GM19238 (cell line): Measurements from ENCODE around the gene FREY1.

Experiments
- DNase-seq: peaks from one replicate; pipeline ENCODE4 v3.0.0; 2011; ENCODE audit warnings: low spot score; ENCODE audit not compliant: insufficient read length

FREY1 gene

DNA sequence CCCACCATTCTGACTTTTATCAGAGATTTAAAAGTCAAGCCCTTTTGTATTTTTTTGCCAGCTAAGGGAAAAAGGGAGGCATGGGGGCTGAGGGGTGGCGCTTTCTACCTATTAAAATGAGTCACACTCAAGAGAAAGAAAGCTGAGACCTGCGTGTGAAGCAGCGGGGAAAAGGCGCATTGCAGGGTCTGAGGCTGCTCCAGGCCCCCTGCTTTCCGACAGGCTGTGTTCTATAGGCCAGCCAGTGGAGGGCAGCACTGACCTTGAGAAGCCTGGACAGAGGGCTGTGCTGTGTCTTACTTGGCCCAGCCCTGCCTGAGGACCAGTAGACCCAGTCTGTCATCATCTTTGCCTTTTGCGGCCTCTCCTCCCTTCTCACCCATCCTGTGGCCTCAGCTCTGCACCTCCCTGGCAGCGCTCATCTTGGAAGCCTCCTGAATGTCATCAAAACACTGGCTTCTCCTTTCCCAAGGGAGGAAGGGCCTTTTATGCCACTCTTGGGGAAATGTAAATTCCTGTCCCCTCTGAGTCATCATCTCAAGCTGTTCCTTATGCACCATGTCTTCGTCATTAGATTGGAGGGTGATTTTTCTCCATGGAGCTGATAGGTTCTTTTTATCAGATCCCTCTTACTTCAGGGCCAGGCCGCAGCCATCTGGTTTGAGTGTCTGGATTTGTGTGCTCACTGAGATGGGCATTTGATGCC is 34.3 kb downstream of the FREY1 start:
- DNase-seq: no peak

DNA sequence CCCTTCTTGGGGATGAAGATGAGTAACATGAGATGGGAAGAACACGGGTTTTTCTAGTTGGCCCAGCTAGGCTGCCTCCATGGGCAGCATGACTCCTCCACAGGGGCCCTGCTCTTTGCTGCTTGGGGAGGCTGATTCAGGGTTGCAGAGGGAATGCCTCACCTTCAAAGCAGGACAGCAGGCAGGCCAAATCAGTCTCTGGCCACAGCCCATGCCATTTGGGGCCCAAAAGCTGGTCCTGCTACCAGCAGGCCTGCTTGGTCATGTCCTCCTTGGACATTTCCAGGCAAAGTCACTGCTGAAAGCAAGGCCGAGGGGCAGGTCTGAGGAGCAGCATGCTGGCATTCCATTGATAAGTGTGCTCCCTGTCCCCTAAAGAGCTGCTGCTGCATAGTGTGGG is 35.4 kb downstream of the FREY1 start:
- DNase-seq: no peak

DNA sequence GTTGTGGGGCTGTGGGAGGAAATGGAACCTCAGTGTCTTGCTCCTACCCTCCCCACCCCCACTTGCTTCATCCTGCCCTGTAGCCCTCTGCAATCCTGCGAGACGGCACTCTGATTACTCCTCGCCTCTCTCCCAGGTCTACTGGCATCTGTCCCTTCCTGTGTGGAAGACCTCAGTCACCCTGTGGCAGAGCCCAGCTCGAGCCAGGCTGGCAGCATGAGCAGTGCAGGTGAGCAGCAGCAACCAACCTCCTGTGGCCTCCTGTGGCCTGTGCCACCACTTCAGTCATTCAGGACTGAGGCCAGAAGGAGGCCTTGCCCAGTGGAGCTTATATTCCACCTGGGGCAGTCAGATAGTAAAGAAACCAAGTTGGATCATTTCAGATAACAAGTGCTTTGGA is 36.4 kb downstream of the FREY1 start:
- DNase-seq: no peak

DNA sequence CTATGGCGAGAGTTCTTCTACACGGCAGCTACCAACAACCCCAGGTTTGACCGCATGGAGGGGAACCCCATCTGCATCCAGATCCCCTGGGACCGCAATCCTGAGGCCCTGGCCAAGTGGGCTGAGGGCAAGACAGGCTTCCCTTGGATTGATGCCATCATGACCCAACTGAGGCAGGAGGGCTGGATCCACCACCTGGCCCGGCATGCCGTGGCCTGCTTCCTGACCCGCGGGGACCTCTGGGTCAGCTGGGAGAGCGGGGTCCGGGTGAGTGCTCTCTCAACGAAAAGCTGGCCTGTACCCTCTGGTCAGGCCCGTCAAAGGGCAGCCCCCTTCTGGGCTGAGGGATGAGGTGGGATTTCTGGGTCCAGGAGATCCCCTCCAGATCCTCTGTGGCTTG is 37.5 kb downstream of the FREY1 start:
- no peak for DNase-seq

DNA sequence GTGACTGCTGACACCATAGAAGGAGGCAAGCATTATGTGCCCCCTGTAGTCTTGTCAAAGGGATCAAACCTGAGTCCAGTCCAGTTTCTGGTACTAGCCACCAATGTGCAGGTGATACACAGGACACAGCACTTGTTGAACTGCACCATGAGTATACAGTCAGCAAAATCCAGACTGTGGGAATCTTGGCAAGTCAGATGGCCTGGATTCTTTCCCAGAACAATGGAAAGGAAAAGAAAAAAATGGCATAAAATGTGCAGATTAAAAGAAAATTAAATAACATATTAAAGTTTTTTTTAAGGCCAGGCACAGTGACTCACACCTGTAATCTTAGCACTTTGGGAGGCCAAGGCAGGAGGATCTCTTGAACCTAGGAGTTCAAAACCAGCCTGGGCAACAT is 43.0 kb downstream of the FREY1 start:
- DNase-seq: no peak

DNA sequence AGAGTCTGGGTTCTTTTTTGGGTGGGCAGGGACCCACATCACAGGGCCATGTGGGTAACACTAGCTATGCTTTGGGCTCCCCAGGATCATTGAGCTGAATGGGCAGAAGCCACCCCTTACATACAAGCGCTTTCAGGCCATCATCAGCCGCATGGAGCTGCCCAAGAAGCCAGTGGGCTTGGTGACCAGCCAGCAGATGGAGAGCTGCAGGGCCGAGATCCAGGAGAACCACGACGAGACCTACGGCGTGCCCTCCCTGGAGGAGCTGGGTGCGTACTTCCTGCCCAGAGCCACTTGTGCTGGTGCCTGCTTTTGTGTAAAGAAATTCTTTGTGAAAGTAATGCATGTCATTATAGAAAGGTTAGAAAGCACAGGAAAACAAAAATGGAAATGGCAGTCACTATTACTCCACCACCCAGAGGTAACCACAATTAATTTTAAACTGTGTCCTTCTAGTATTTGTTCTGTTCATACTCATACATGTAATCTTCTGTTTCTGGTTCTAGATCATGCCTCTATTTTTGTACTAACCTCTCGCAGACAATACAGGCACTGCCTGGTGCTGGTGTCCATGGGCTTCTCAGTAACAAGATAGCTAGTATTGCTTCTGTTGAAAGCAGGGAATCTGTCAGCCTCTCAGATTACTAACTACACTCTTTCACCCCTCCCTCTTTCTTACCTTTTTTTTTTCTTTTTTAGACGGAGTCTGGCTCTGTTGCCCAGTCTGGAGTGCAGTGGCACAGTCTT is 46.1 kb downstream of the FREY1 start:
- no peak for DNase-seq

DNA sequence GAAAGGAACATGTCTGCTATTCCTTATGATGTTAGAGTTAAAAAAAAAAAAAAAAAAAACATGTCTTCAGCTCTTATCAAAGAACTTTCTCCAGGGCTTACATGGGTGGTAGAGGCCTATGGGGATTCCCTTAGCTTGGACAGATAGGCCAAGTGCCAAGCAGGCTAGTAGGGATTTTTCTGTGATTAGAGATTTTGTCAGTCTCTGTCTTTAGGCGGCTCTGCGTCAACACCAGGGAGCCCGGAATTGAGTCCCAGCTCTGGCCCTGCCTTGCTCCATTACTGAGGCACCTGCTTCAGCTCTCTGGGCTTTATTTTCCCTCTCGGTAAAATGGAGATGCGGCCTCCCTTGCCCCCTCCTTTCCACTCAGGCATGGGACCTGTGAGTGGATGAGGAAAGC is 46.7 kb downstream of the FREY1 start:
- no peak for DNase-seq

DNA sequence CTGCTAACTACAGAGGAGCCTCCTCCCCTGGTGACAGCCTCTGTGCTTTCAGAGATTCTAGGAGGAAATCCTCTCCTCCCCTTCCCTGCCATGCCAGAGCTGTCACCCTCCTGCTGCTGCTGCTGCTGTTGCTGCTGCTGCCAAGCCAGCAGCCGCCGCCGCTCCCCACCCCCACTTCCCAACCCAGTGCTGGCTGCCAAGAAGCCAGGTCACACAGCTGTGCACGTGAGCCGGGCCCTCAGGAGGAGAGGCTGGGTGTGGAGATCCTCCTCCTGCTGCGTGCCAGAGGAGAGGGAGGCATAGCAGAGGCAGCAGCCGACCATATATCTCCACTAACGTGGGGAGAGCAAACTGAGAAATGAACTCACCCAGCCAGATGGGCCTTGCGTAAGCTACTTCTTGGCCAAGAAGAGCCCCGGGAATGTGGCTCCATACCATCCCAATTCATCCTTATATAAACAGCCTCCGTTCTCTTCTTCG is 47.4 kb downstream of the FREY1 start:
- DNase-seq: no peak

DNA sequence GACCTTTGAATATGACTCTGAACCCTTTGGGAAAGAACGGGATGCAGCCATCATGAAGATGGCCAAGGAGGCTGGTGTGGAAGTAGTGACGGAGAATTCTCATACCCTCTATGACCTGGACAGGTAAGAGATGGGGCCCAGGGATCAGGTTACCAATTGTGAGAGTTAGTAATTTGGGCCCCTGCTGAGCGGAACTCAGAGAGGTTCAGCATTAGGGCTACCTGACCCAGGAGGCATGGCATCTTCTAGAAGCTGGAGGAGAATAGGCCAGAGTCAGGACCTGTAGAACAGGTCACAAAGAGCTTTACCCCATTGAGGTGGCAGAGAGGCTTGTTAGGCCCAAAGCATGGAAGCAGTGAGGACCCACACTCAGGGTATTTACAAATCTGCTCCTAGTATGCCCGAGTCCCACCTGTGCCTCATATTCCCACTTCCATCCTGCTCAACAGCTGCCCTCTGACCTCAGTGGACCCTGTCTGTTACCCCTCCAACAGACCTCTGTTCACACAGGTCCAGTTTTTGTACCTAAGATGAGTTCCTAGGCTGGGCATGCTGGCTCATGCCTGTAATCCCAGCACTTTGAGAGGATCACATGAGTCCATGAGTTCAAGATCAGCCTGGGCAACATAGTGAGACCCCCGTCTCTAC is 48.2 kb downstream of the FREY1 start:
- no peak for DNase-seq

DNA sequence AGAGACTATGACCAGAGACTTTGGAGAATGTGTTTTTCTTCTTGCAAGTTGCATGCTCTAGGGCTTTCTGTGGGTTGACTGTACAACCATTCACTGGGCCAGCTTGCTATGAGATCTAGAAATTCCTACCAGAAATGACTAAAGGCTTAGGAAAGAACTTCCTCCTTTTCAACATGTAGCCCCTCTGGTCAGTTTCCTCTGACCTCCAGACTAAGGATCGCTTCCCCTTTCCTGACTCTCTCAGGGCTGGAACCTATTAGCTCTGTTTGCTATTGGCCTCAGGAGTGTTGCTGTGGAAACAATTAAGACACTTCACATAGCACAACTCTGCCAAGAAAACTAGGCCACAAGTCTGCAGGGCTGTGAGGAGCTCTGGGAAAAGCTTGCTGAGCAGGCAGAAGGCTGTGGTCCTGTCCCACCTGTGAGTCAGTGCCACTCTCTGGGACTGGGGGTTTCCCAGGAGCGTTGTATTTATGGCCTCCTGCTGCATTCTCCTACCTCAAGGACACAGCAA is 49.1 kb downstream of the FREY1 start:
- DNase-seq: no peak
